Heart left ventricle (tissue), 16 donors: Measurements from ENCODE around the gene SERPINA6. TPM values are rescaled to one million over a fixed set of nuclear protein-coding genes. Genes with fewer than 3 reads are reported as not detected.

Source experiments
- ATAC-seq, 4 donors: fragments of 200-7000 bp; cut with Tn5 transposase; one replicate each; pipeline ENCODE4 v1.9.1; 2020 to 2022; ENCODE audit warnings: moderate library complexity in 4 of 4, mild to moderate bottlenecking in 3 of 4, moderate number of reproducible peaks in 1 of 4
- DNase-seq, 5 donors: peaks; one replicate each; pipeline ENCODE4 v3.0.0-alpha.2; 2020
- H3K27ac ChIP-seq, 12 donors: fragments of 200-600 bp; sonication (generic) in 4 of 12; one replicate each; pipeline versions ENCODE4 v1.5.0 to v1.8.0; 2016 to 2022; ENCODE audit warnings: mild to moderate bottlenecking in 2 of 12
- H3K27me3 ChIP-seq, 9 donors: fragments of 200-600 bp; sonication (generic) in 2 of 9; one replicate each; pipeline versions ENCODE4 v1.5.1 to v1.8.0; 2016 to 2022; ENCODE audit warnings: mild to moderate bottlenecking in 3 of 9
- H3K36me3 ChIP-seq, 9 donors: fragments of 200-600 bp; sonication (generic) in 2 of 9; one replicate each; pipeline versions ENCODE4 v1.5.0 to v1.8.0; 2018 to 2022; ENCODE audit warnings: mild to moderate bottlenecking in 2 of 9
- H3K4me1 ChIP-seq, 12 donors: fragments of 200-600 bp; sonication (generic) in 4 of 12; one replicate each; pipeline versions ENCODE4 v1.5.0 to v1.8.0; 2016 to 2022; ENCODE audit warnings: mild to moderate bottlenecking in 3 of 12
- H3K4me3 ChIP-seq, 12 donors: fragments of 200-600 bp; sonication (generic) in 4 of 12; one replicate each; pipeline versions ENCODE4 v1.5.0 to v1.8.0; 2017 to 2022; ENCODE audit warnings: mild to moderate bottlenecking in 9 of 12, moderate library complexity in 4 of 12
- H3K9me3 ChIP-seq, 12 donors: fragments of 200-600 bp; sonication (generic) in 4 of 12; one replicate each; pipeline versions ENCODE4 v1.5.0 to v1.8.0; 2016 to 2022; ENCODE audit warnings: mild to moderate bottlenecking in 1 of 12
- CTCF ChIP-seq, 12 donors: fragments of 200-600 bp; sonication (generic) in 4 of 12; IDR thresholded peaks; one replicate each; pipeline versions ENCODE4 v1.5.0 to v1.8.0; 2018 to 2022; ENCODE audit warnings: antibody characterized with exemption in 12 of 12, mild to moderate bottlenecking in 5 of 12
- POLR2A ChIP-seq, 2 donors: fragments of 450-650 bp; IDR thresholded peaks; one replicate each; pipeline ENCODE4 v1.6.1; 2017; ENCODE audit warnings: antibody characterized with exemption in 2 of 2, mild to moderate bottlenecking in 2 of 2, moderate library complexity in 2 of 2
- WGBS, 4 donors: extraction: QIAGEN DNeasy Blood & Tissue Kit in 2 of 4; methylation state at CpG; one replicate each; pipeline versions ENCODE4 v1.1.5 to v1.1.7; 2013 to 2018; 5-methylcytosine and 5-hydroxymethylcytosine counted together
- intact Hi-C, 10 donors: fragments of 100-400 bp; cut with DNase I; formaldehyde crosslinking; loops; one replicate each; pipeline versions ENCODE4 v1.11.1 to v1.14.2; 2022
- polyA plus RNA-seq, 2 donors: library from polyadenylated mRNA; stranded (reverse); fragments of 200-250 nt; gene quantifications; one replicate each; pipeline ENCODE4 v1.2.3, GENCODE V29; 2013
- total RNA-seq, 9 donors: library from RNA; depleted of rRNA in 2 of 9; stranded (reverse); fragments of >200 nt in 2 of 9; fragmentation: NEBNext Ultra II Directional in 3 of 9; extraction: Animal tissue kit (Norgen Biotek cat#: 25700) in 3 of 9; gene quantifications; one replicate each; pipeline versions ENCODE4 v1.1.0 to v1.2.4, GENCODE V29; 2016 to 2023
- donor health status: ischemic (EF 13 %, LVEDD 7.1; RV severe dilation, severe dysfunction).
- donor health status: healthy with polysubstance abuse.
- donor health status: DM: no; HTN: yes; CAD: no.
- donor health status: DM: no; HTN: no; CAD: no.
- donor health status: ischemic (EF 25% LVEDD 6.9; RV normal size, moderate dysfunction).
- donor health status: ischemic (EF 25% LVEDD 5.7; RV mildly dilated, moderate dysfunction).
- donor health status: healthy.
- donor health status: DM: yes; HTN: yes; CAD: no.
- donor health status: ischemic (EF 35%, LVEDD 5.7; RV mildly dilated, moderate dysfunction).
- donor health status: nonischemic (EF 11% LVEDD 7.7; RV severe dilation, severe dysfunction).
- donor health status: DM: yes; HTN: yes; CAD: no.
- donor health status: PGD.
- donor health status: ischemic (EF 29% LVEDD 5.4; RV normal size, mild dysfunction).
- donor health status: nonischemic (EF 23%, LVEDD 6.1; RV moderate dilation, normal function).

Gene SERPINA6
- total and polyA plus RNA-seq, 11 donors: not detected

- Histone ChIP-seq H3K27me3 (peaks cover 0 to 11% (median 0%) of the 10 kb centered on the region in 9 donors), H3K27ac (no peak overlapping the region), H3K4me3 (no peak overlapping the region), H3K9me3 (peaks cover 0 to 17% (median 6%) of the 10 kb centered on the region in 12 donors), H3K4me1 (no peaks in the 10 kb centered on the region), H3K36me3 (no peaks in the 10 kb centered on the region)
- intact Hi-C loops: no loop called here
- WGBS, 4 donors: 81 to 90% (median 84%) methylated on average over 10 of the region's 10 CpGs
- ATAC-seq (no peak), DNase-seq (no peak)
- no peak for TF ChIP-seq CTCF (IDR thresholded peaks at IDR 0.05)
- TF ChIP-seq POLR2A (IDR thresholded peaks at IDR 0.05): no peak
These were observed 13.4 kb downstream of the SERPINA6 start for GRCh38 chr14:94309721-94310120.

- TF ChIP-seq POLR2A (IDR thresholded peaks at IDR 0.05): no peak
- peak in 1 of 12 donors; percentile 13 for TF ChIP-seq CTCF (IDR thresholded peaks at IDR 0.05)
- Histone ChIP-seq H3K4me1 (no peaks in the 10 kb centered on the region), H3K36me3 (no peaks in the 10 kb centered on the region), H3K27ac (no peak overlapping the region), H3K4me3 (no peak overlapping the region), H3K27me3 (peaks cover 0 to 11% (median 0%) of the 10 kb centered on the region in 9 donors), H3K9me3 (peaks cover 0 to 20% (median 6%) of the 10 kb centered on the region in 12 donors)
- intact Hi-C loops: no loop called here
- DNase-seq (no peak), ATAC-seq (no peak)
- 25 to 48% (median 37%) methylated on average over 5 of the region's 5 CpGs for WGBS, 4 donors
These were observed 15.6 kb downstream of the SERPINA6 start for GRCh38 chr14:94307410-94307992.

GRCh38 chr14:94306047-94306978, 16.8 kb downstream of the SERPINA6 start:
- Histone ChIP-seq H3K4me1 (no peaks in the 10 kb centered on the region), H3K9me3 (peaks cover 0 to 20% (median 6%) of the 10 kb centered on the region in 12 donors), H3K36me3 (no peaks in the 10 kb centered on the region), H3K27me3 (peaks cover 0 to 11% (median 0%) of the 10 kb centered on the region in 9 donors), H3K27ac (no peak overlapping the region), H3K4me3 (no peak overlapping the region)
- TF ChIP-seq POLR2A (IDR thresholded peaks at IDR 0.05) (no peak), CTCF (IDR thresholded peaks at IDR 0.05) (no peak)
- ATAC-seq (no peak), DNase-seq (no peak)
- WGBS, 4 donors: 72 to 75% (median 74%) methylated on average over 12 of the region's 12 CpGs
- intact Hi-C loops: no loop called here

- DNase-seq (no peak), ATAC-seq (no peak)
- Histone ChIP-seq H3K4me3 (no peak overlapping the region), H3K27ac (no peak overlapping the region), H3K27me3 (peaks cover 0 to 11% (median 0%) of the 10 kb centered on the region in 9 donors), H3K4me1 (no peaks in the 10 kb centered on the region), H3K36me3 (no peaks in the 10 kb centered on the region), H3K9me3 (peaks cover 0 to 20% (median 6%) of the 10 kb centered on the region in 12 donors)
- intact Hi-C loops: no loop called here
- TF ChIP-seq POLR2A (IDR thresholded peaks at IDR 0.05) (no peak), CTCF (IDR thresholded peaks at IDR 0.05) (no peak)
- 59 to 68% (median 66%) methylated on average over 2 of the region's 2 CpGs for WGBS, 4 donors
These were observed 17.5 kb downstream of the SERPINA6 start for GRCh38 chr14:94305620-94306019.
